NCI-H1048 (cell line): Measurements from ENCODE around the gene LINC00305.

Experiments used
- DNase-seq: peaks from one replicate; lab custom pipeline; 2025; lab: John Stamatoyannopoulos, UW

The LINC00305 gene

GRCh38 chr18:64148988-64149387 lies at the start of gene LINC00305:
LINC00305 (minus strand) TSS chr18:64149088.
- no peak for DNase-seq

GRCh38 chr18:64191069-64191468 lies 42.2 kb upstream of the LINC00305 start:
- no peak for DNase-seq

- no peak for DNase-seq
These were observed 37.1 kb upstream of the LINC00305 start for GRCh38 chr18:64185987-64186386.

- DNase-seq: no peak
These were observed 34.8 kb upstream of the LINC00305 start for GRCh38 chr18:64183665-64184064.

GRCh38 chr18:64180617-64181016 lies 31.7 kb upstream of the LINC00305 start:
- no peak for DNase-seq

- no peak for DNase-seq
These were observed 31.3 kb upstream of the LINC00305 start for GRCh38 chr18:64180171-64180570.

- no peak for DNase-seq
These were observed 30.7 kb upstream of the LINC00305 start for GRCh38 chr18:64179556-64180080.

GRCh38 chr18:64178860-64179259 lies 30.0 kb upstream of the LINC00305 start:
- DNase-seq: no peak

GRCh38 chr18:64175432-64175831 lies 26.5 kb upstream of the LINC00305 start:
- DNase-seq: no peak

- DNase-seq: no peak
These were observed 22.7 kb upstream of the LINC00305 start for GRCh38 chr18:64171576-64171975.

- no peak for DNase-seq
These were observed 18.6 kb upstream of the LINC00305 start for GRCh38 chr18:64167408-64167925.

- no peak for DNase-seq
These were observed 17.0 kb upstream of the LINC00305 start for GRCh38 chr18:64165906-64166305.

GRCh38 chr18:64164883-64165282 lies 16.0 kb upstream of the LINC00305 start:
- DNase-seq: no peak

- no peak for DNase-seq
These were observed 1.1 kb upstream of the LINC00305 start for GRCh38 chr18:64149916-64150438.

GRCh38 chr18:64142904-64143303 lies 6.0 kb downstream of the LINC00305 start:
- no peak for DNase-seq

GRCh38 chr18:64137914-64138313 lies 11.0 kb downstream of the LINC00305 start:
- no peak for DNase-seq

- DNase-seq: no peak
These were observed 14.7 kb downstream of the LINC00305 start for GRCh38 chr18:64134044-64134747.

- no peak for DNase-seq
These were observed 16.0 kb downstream of the LINC00305 start for GRCh38 chr18:64132871-64133270.

- DNase-seq: no peak
These were observed 17.6 kb downstream of the LINC00305 start for GRCh38 chr18:64131314-64131713.

GRCh38 chr18:64127172-64127571 lies 21.7 kb downstream of the LINC00305 start:
- DNase-seq: no peak

GRCh38 chr18:64119916-64120315 lies 29.0 kb downstream of the LINC00305 start:
- DNase-seq: no peak

GRCh38 chr18:64118406-64118805 lies 30.5 kb downstream of the LINC00305 start:
- no peak for DNase-seq

GRCh38 chr18:64116571-64117175 lies 32.2 kb downstream of the LINC00305 start:
- DNase-seq: no peak
